K562 (cell line): ENCODE measurements around the gene ADD2. TPM values are rescaled to one million over a fixed set of nuclear protein-coding genes. Genes with fewer than 3 reads are reported as not detected.

Experiments used
- ATAC-seq: fragments of 200-7000 bp; cut with Tn5 transposase; 3 replicates; pipeline ENCODE4 v1.9.1; 2020; ENCODE audit warnings: moderate library complexity
- BruUV-seq: library from RNA; stranded (reverse); fragments of 400-500 nt; replicated peaks from 2 replicates; lab custom pipeline; 2021; lab: Mats Ljungman, UMichigan
- CTCF ChIA-PET: fragments of 300-600 bp; formaldehyde crosslinking; extraction: SDS; loops from one replicate; lab custom pipeline; 2021; ENCODE audit warnings: low intra/inter-chr PET ratio; lab: Yijun Ruan, JAX
- POLR2A ChIA-PET: fragments of 300-600, 350-650 bp; sonication (Branson Sonifier 250); formaldehyde crosslinking; extraction: SDS; loops from one replicate; lab custom pipeline; 2021; ENCODE audit warnings: antibody characterized with exemption, inconsistent platforms; lab: Yijun Ruan, JAX
- DNase-seq, 4 experiments: peaks; one replicate each; pipeline versions ENCODE4 v3.0.0 to v3.0.0-alpha.2; 2011 to 2018; ENCODE audit warnings: low spot score in 3 of 4, mixed read lengths in 3 of 4; ENCODE audit errors: extremely low read depth in 1 of 4
- FAIRE-seq: peaks from 2 replicates; lab custom pipeline; 2011; peaks lifted over from hg19 to GRCh38; lab: Jason Lieb, UNC
- H2AFZ ChIP-seq: 2 replicates; pipeline ENCODE4 v1.6.0; 2011; ENCODE audit warnings: low read depth, low read length, control low read depth, inconsistent platforms
- H3K27ac ChIP-seq: fragments of 200-600 bp; 3 replicates; pipeline ENCODE4 v1.8.0; 2011; ENCODE audit warnings: low read depth, mild to moderate bottlenecking, control low read depth, inconsistent platforms, low read length, moderate library complexity, mixed read lengths; ENCODE audit errors: extremely low read depth
- H3K27me3 ChIP-seq, 2 experiments: fragments of 300-600 bp in 1 of 2; 2 replicates in 1 of 2; 3 replicates in 1 of 2; pipeline versions ENCODE4 v1.6.0 to v1.8.0; 2011; ENCODE audit warnings: inconsistent platforms in 2 of 2, low read length in 2 of 2, mild to moderate bottlenecking in 1 of 2, mixed read lengths in 1 of 2, moderate library complexity in 1 of 2; ENCODE audit not compliant: control insufficient read depth in 2 of 2, insufficient read depth in 2 of 2
- H3K36me3 ChIP-seq: fragments of 300-600 bp; 3 replicates; pipeline ENCODE4 v1.8.0; 2011; ENCODE audit warnings: mild to moderate bottlenecking, low read length, inconsistent platforms; ENCODE audit not compliant: control insufficient read depth, insufficient read depth
- H3K4me1 ChIP-seq, 2 experiments: fragments of 200-600 bp in 1 of 2; replicated peaks in 1 of 2; 2 replicates in 1 of 2; 3 replicates in 1 of 2; pipeline versions ENCODE4 v1.5.1 to v1.8.0; 2011; ENCODE audit warnings: inconsistent platforms in 2 of 2, low read length in 2 of 2, mild to moderate bottlenecking in 1 of 2, mixed read lengths in 1 of 2, moderate library complexity in 1 of 2; ENCODE audit not compliant: control insufficient read depth in 2 of 2, insufficient read depth in 2 of 2
- H3K4me2 ChIP-seq: 2 replicates; pipeline ENCODE4 v1.6.1; 2011; ENCODE audit warnings: low read length, control low read depth, inconsistent platforms, mixed read lengths; ENCODE audit not compliant: insufficient read depth
- H3K4me3 ChIP-seq: fragments of 200-600 bp; sonication (generic), shearing (Covaris generic); 2 replicates; pipeline ENCODE4 v1.5.1; 2016; ENCODE audit warnings: control low read depth, inconsistent platforms
- H3K79me2 ChIP-seq: fragments of 200-600 bp; 3 replicates; pipeline ENCODE4 v1.8.0; 2011; ENCODE audit warnings: low read length, inconsistent platforms; ENCODE audit not compliant: control insufficient read depth, insufficient read depth
- H3K9ac ChIP-seq, 2 experiments: 2 replicates each; pipeline versions ENCODE4 v1.6.0 to v1.6.1; 2011; ENCODE audit warnings: low read depth in 2 of 2, low read length in 2 of 2, control low read depth in 1 of 2, inconsistent platforms in 1 of 2, mild to moderate bottlenecking in 1 of 2, mixed read lengths in 1 of 2; ENCODE audit not compliant: insufficient read depth in 1 of 2
- H3K9me1 ChIP-seq: one replicate; pipeline ENCODE4 v1.6.0; 2011; ENCODE audit warnings: inconsistent platforms, mild to moderate bottlenecking, low read length, moderate library complexity; ENCODE audit not compliant: control insufficient read depth, insufficient read depth
- H3K9me3 ChIP-seq: replicated peaks from 2 replicates; pipeline ENCODE4 v1.5.1; 2011; ENCODE audit warnings: low read depth, low read length, inconsistent platforms; ENCODE audit not compliant: control insufficient read depth, insufficient read depth
- H4K20me1 ChIP-seq: replicated peaks from 2 replicates; pipeline ENCODE4 v1.6.1; 2011; ENCODE audit warnings: low read length, inconsistent platforms, mixed read lengths; ENCODE audit not compliant: control insufficient read depth, insufficient read depth
- HDGF ChIP-seq: fragments of 450-650 bp; IDR thresholded peaks from 2 replicates; pipeline ENCODE4 v1.6.1; 2016
- RCOR1 ChIP-seq, 2 experiments: IDR thresholded peaks; 2 replicates each; pipeline ENCODE4 v1.6.1; 2012; ENCODE audit warnings: low read depth in 2 of 2, low read length in 2 of 2, borderline replicate concordance in 1 of 2, improper control_type of control experiment in 1 of 2
- STAT5B ChIP-seq: fragments of 250-450 bp; sonication (Bioruptor Pico); IDR thresholded peaks from 2 replicates; pipeline ENCODE4 v1.8.0; 2021; ENCODE audit warnings: mild to moderate bottlenecking, inconsistent platforms
- ZNF253 ChIP-seq: fragments of 250-450 bp; sonication (Bioruptor Pico); conservative IDR thresholded peaks from 2 replicates; pipeline ENCODE4 v1.6.1; 2021; ENCODE audit warnings: mild to moderate bottlenecking
- WGBS: fragments of 100-300 bp; shearing (Covaris generic); methylation state at CpG from one replicate; pipeline ENCODE4 v1.1.6; 2016; ENCODE audit warnings: low coverage, mixed read lengths; ENCODE audit not compliant: insufficient coverage; ENCODE audit errors: missing lambda C conversion rate; 5-methylcytosine and 5-hydroxymethylcytosine counted together
- in situ Hi-C: fragments of 300-500 bp; cut with MboI; formaldehyde crosslinking; loops from 4 replicates; pipeline ENCODE4 v1.15.0; 2018; ENCODE audit warnings: inconsistent platforms, mixed read lengths
- intact Hi-C: fragments of 100-400 bp; cut with micrococcal nuclease; formaldehyde crosslinking; loops from 2 replicates; pipeline ENCODE4 v1.14.2; 2022
- polyA plus RNA-seq, 8 experiments: library from polyadenylated mRNA; depleted of rRNA in 4 of 8; stranded (reverse) in 5 of 8; unstranded in 3 of 8; fragments of >200 nt; fragmentation: Nextera tagmentation in 2 of 8; fragmentation: Illumina TruSeq in 1 of 8; extraction: Ambion mirVana in 2 of 8; extraction: Trizol in 1 of 8; gene quantifications; 2 replicates each; pipeline versions ENCODE4 v1.2.1 to v1.2.3, GENCODE V29; 2011 to 2014; ENCODE audit warnings: inconsistent platforms in 1 of 8, missing spikeins in 1 of 8
- total RNA-seq, 7 experiments: library from RNA; depleted of rRNA in 6 of 7; stranded (reverse); fragments of >200 nt in 6 of 7; fragmentation: Illumina TruSeq in 2 of 7; extraction: Trizol in 2 of 7; gene quantifications; 2 replicates each; pipeline versions ENCODE4 v1.2.1 to v1.2.3, GENCODE V29; 2011 to 2021; ENCODE audit warnings: low replicate concordance in 1 of 7
- TF ChIP-seq, protein P1 (sequence below): sonication (generic); formaldehyde crosslinking; IDR thresholded peaks from 2 replicates; pipeline ENCODE4 v1.8.1; 2023; ENCODE audit warnings: mild to moderate bottlenecking, missing genetic modification reagents
- TF ChIP-seq, protein P2 (sequence below): sonication (generic); formaldehyde crosslinking; IDR thresholded peaks from 2 replicates; pipeline ENCODE4 v1.8.0; 2022; ENCODE audit warnings: missing genetic modification reagents, mild to moderate bottlenecking, moderate library complexity, borderline replicate concordance
- TF ChIP-seq, protein P3 (sequence below), 2 experiments: IDR thresholded peaks; 2 replicates each; pipeline ENCODE4 v1.6.1; 2011; ENCODE audit warnings: borderline replicate concordance in 1 of 2, control low read depth in 1 of 2, low read depth in 1 of 2, low read length in 1 of 2, mild to moderate bottlenecking in 1 of 2, mixed read lengths in 1 of 2, moderate library complexity in 1 of 2; ENCODE audit not compliant: insufficient read depth in 1 of 2, insufficient read length in 1 of 2, poor library complexity in 1 of 2, severe bottlenecking in 1 of 2; ENCODE audit errors: extremely low read depth in 1 of 2

The ADD2 gene
- total and polyA plus RNA-seq, 9 of the 15 experiments (the other 6 are each of a cell fraction or from before 2014, with no cell fraction given): 3.5 to 63.0 (median 36.2) TPM

DNA sequence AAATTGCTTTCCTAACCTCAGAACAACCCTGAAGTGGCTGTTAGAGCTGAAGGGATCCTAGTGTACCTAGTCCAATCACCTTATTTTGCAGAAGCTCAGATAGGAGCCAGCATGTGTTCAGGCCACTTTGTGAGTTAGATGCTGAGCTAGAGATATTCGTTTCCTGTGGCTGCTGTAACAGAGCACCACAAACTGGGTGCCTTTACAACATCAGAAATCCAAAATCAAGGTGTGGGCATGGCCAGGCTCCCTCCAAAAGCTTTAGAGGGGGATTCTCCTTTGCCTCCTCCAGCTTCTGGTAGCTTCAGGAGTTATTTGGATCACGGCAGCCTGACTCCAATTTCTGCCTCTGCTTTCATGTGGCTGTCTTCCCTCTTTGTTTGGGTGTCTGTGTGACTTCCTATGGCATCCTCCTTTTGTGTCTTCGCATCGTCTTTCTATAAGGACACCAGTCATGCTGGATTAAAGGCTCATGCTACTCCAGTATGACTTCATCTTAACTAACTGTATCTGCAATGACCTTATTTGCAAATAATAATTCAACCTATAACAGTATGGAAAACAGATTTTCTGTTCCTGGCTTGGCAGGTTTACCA lies 128.1 kb downstream of the ADD2 start (continued):
- TF ChIP-seq RCOR1 (IDR thresholded peaks at IDR 0.05; ENCODE audit: borderline replicate concordance in 1 of 2, low read depth in 2 of 2, low read length in 2 of 2): no peak
- no peak for TF ChIP-seq HDGF
- TF ChIP-seq ZNF253: no peak
- TF ChIP-seq, protein P1, sequence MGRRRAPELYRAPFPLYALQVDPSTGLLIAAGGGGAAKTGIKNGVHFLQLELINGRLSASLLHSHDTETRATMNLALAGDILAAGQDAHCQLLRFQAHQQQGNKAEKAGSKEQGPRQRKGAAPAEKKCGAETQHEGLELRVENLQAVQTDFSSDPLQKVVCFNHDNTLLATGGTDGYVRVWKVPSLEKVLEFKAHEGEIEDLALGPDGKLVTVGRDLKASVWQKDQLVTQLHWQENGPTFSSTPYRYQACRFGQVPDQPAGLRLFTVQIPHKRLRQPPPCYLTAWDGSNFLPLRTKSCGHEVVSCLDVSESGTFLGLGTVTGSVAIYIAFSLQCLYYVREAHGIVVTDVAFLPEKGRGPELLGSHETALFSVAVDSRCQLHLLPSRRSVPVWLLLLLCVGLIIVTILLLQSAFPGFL (CRISPR knock-in tag): no peak
- TF ChIP-seq, protein P2, sequence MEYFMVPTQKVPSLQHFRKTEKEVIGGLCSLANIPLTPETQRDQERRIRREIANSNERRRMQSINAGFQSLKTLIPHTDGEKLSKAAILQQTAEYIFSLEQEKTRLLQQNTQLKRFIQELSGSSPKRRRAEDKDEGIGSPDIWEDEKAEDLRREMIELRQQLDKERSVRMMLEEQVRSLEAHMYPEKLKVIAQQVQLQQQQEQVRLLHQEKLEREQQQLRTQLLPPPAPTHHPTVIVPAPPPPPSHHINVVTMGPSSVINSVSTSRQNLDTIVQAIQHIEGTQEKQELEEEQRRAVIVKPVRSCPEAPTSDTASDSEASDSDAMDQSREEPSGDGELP (CRISPR knock-in tag): no peak

DNA sequence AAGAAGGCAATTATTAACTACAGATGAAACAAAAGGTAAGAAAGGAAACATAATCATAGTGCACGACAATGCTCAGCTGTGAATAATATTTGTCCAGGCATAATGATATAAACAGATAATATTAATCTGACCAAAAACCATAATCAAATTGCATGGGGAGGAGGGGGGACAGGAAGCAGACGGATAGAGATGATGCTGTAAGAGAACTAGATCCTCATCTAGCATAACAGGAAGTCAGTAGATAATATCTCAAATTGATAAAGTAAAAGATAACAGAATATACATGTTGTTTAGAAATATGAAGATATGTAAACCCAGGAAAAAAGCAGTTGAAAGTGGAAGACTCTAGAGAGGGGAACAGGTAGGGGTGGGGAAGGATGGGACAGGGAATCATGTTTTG lies 129.4 kb downstream of the ADD2 start:
- no peak for FAIRE-seq
- in situ Hi-C loops: loop anchor here (5.0 to 25.0 kb wide), 2 partner anchors 296 to 726 kb away; partner anchors contain the start of gene MXD1
- intact Hi-C loops: no loop called here

More for the DNA sequence above, 129.4 kb downstream of the ADD2 start:
- 0% methylated on average over 2 of the region's 2 CpGs for WGBS
- H3K4me1 ChIP-seq: no peaks in the 10 kb centered on the region
- no peak overlapping the region for H3K9ac ChIP-seq
- no peak overlapping the region for H3K4me3 ChIP-seq
- no peak overlapping the region for H3K4me2 ChIP-seq
- no peaks in the 10 kb centered on the region for H3K79me2 ChIP-seq
- H2AFZ ChIP-seq: no peak overlapping the region
- ChIA-PET POLR2A (interaction anchor here (1.5 kb wide), 1 partner anchor 21 kb away, joined by 4 read pairs; no protein-coding TSS in a partner anchor), CTCF (no interaction called here)
- no peaks in the 10 kb centered on the region for H4K20me1 ChIP-seq
- ATAC-seq (no peak), DNase-seq (no peak)
- H3K9me1 ChIP-seq: no peaks in the 10 kb centered on the region
- TF ChIP-seq, protein P3, sequence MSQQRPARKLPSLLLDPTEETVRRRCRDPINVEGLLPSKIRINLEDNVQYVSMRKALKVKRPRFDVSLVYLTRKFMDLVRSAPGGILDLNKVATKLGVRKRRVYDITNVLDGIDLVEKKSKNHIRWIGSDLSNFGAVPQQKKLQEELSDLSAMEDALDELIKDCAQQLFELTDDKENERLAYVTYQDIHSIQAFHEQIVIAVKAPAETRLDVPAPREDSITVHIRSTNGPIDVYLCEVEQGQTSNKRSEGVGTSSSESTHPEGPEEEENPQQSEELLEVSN (IDR thresholded peaks at IDR 0.05; ENCODE audit: borderline replicate concordance in 1 of 2, extremely low read depth in 1 of 2, insufficient read depth in 1 of 2, insufficient read length in 1 of 2, low read depth in 1 of 2, low read length in 1 of 2, poor library complexity in 1 of 2, severe bottlenecking in 1 of 2): no peak
- no peak for TF ChIP-seq STAT5B
- no peaks in the 10 kb centered on the region for H3K9me3 ChIP-seq
- H3K36me3 ChIP-seq: no peaks in the 10 kb centered on the region
- BruUV-seq: no TSS peak
- H3K27me3 ChIP-seq: peaks cover 4 to 12% of the 10 kb centered on the region in 2 experiments; a peak in 2 of 5 replicates
- no peak overlapping the region for H3K27ac ChIP-seq
